Activated CD4-positive, CD25-positive, alpha-beta regulatory T cell treated with anti-CD3 and anti-CD28 coated beads, Interleukin-2, amount 50 U/mL, for 72 hours (primary cell): ENCODE measurements around the gene MUC5AC.

ENCODE experiments used
- DNase-seq: peaks from one replicate; pipeline ENCODE4 v3.0.0; 2021

The MUC5AC gene

GRCh38 chr11:1227551-1228100, 69.9 kb downstream of the MUC5AC start:
- peak; percentile 21 for DNase-seq

- DNase-seq: peak; percentile 31
Observed at GRCh38 chr11:1228101-1228821, 70.5 kb downstream of the MUC5AC start.

- DNase-seq: peak; percentile 27
Observed at GRCh38 chr11:1228921-1229451, 71.2 kb downstream of the MUC5AC start.

- DNase-seq: peak; percentile 25
Observed at GRCh38 chr11:1229471-1230120, 71.8 kb downstream of the MUC5AC start.

- DNase-seq: no peak
Observed at GRCh38 chr11:1230121-1230455, 72.3 kb downstream of the MUC5AC start.

- DNase-seq: peak; percentile 28
Observed at GRCh38 chr11:1230456-1231395, 73.0 kb downstream of the MUC5AC start.

- peak; percentile 17 for DNase-seq
Observed at GRCh38 chr11:1231396-1232020, 73.8 kb downstream of the MUC5AC start.

GRCh38 chr11:1232021-1232882, 74.5 kb downstream of the MUC5AC start:
- peak; percentile 25 for DNase-seq

- peak; percentile 26 for DNase-seq
Observed at GRCh38 chr11:1232883-1233321, 75.1 kb downstream of the MUC5AC start.

- peak; percentile 23 for DNase-seq
Observed at GRCh38 chr11:1233351-1234053, 75.7 kb downstream of the MUC5AC start.

GRCh38 chr11:1234054-1234720, 76.4 kb downstream of the MUC5AC start:
- peak; percentile 22 for DNase-seq

GRCh38 chr11:1234771-1235305, 77.1 kb downstream of the MUC5AC start:
- DNase-seq: peak; percentile 17

GRCh38 chr11:1235306-1235900, 77.7 kb downstream of the MUC5AC start:
- DNase-seq: no peak

- DNase-seq: no peak
Observed at GRCh38 chr11:1235901-1236315, 78.2 kb downstream of the MUC5AC start.

- no peak for DNase-seq
Observed at GRCh38 chr11:1236316-1237127, 78.8 kb downstream of the MUC5AC start.

- DNase-seq: no peak
Observed at GRCh38 chr11:1237128-1237580, 79.4 kb downstream of the MUC5AC start.

- DNase-seq: no peak
Observed at GRCh38 chr11:1237851-1238250, 80.1 kb downstream of the MUC5AC start.
